SK-N-SH (cell line): Measurements from ENCODE around the gene SNX9. TPM values are rescaled to one million over a fixed set of nuclear protein-coding genes. Genes with fewer than 3 reads are reported as not detected.

ENCODE experiments used
- CTCF ChIA-PET: fragments of 300-600, 350-600 bp; formaldehyde crosslinking; extraction: SDS; loops from one replicate; lab custom pipeline; 2021; lab: Yijun Ruan, JAX
- POLR2A ChIA-PET: fragments of 350-600 bp; sonication (Branson Sonifier 250); formaldehyde crosslinking; extraction: SDS; loops from one replicate; lab custom pipeline; 2020; ENCODE audit warnings: antibody characterized with exemption, inconsistent platforms; lab: Yijun Ruan, JAX
- DNase-seq: peaks from one replicate; pipeline ENCODE4 v3.0.0; 2012
- H2AFZ ChIP-seq: fragments of 200-600 bp; sonication (generic); 2 replicates; pipeline ENCODE4 v1.8.1; 2016; ENCODE audit warnings: antibody characterized with exemption, mild to moderate bottlenecking, low read depth
- H3F3A ChIP-seq: fragments of 200-600 bp; sonication (generic); replicated peaks from 2 replicates; pipeline ENCODE3; 2016; ENCODE audit warnings: antibody characterized with exemption, mild to moderate bottlenecking; ENCODE audit not compliant: insufficient read depth
- H3K27ac ChIP-seq, 2 experiments: fragments of 200-500 bp in 1 of 2; fragments of 200-600 bp in 1 of 2; sonication (Bioruptor generic) in 1 of 2; sonication (generic), shearing (Covaris generic) in 1 of 2; 2 replicates each; pipeline versions ENCODE4 v1.5.1 to v1.6.1; 2014 to 2016; ENCODE audit warnings: low read depth in 2 of 2, inconsistent platforms in 1 of 2, low read length in 1 of 2, mild to moderate bottlenecking in 1 of 2, mixed read lengths in 1 of 2
- H3K27me3 ChIP-seq: fragments of 200-600 bp; sonication (generic), shearing (Covaris generic); 2 replicates; pipeline ENCODE4 v1.6.1; 2016; ENCODE audit warnings: mixed run types; ENCODE audit not compliant: insufficient read depth
- H3K36me3 ChIP-seq, 2 experiments: fragments of 200-500 bp in 1 of 2; fragments of 200-600 bp in 1 of 2; sonication (Bioruptor generic) in 1 of 2; sonication (generic) in 1 of 2; replicated peaks in 1 of 2; 2 replicates each; pipeline versions ENCODE3 to v1.5.1; 2014 to 2016; ENCODE audit warnings: low read length in 1 of 2, mild to moderate bottlenecking in 1 of 2; ENCODE audit not compliant: insufficient read depth in 2 of 2, control insufficient read depth in 1 of 2
- H3K4me1 ChIP-seq, 2 experiments: fragments of 200-500 bp in 1 of 2; fragments of 200-600 bp in 1 of 2; sonication (Bioruptor generic) in 1 of 2; sonication (generic), shearing (Covaris generic) in 1 of 2; 2 replicates each; pipeline versions ENCODE4 v1.5.1 to v1.6.1; 2014 to 2016; ENCODE audit warnings: low read depth in 1 of 2, low read length in 1 of 2, mixed run types in 1 of 2; ENCODE audit not compliant: insufficient read depth in 2 of 2, control insufficient read depth in 1 of 2
- H3K4me2 ChIP-seq: fragments of 200-600 bp; sonication (generic), shearing (Covaris generic); 2 replicates; pipeline ENCODE4 v1.6.1; 2017; ENCODE audit warnings: mixed run types
- H3K4me3 ChIP-seq, 2 experiments: fragments of 200-500 bp in 1 of 2; fragments of 200-600 bp in 1 of 2; sonication (Bioruptor generic) in 1 of 2; sonication (generic), shearing (Covaris generic) in 1 of 2; 2 replicates each; pipeline versions ENCODE4 v1.5.1 to v1.8.1; 2014 to 2016; ENCODE audit warnings: low read depth in 2 of 2, inconsistent platforms in 1 of 2, low read length in 1 of 2, mild to moderate bottlenecking in 1 of 2, mixed read lengths in 1 of 2, moderate library complexity in 1 of 2
- H3K79me2 ChIP-seq: fragments of 200-600 bp; sonication (generic); 2 replicates; pipeline ENCODE4 v1.8.1; 2017; ENCODE audit warnings: mild to moderate bottlenecking; ENCODE audit not compliant: insufficient read depth
- H3K9ac ChIP-seq: fragments of 200-600 bp; sonication (generic); 2 replicates; pipeline ENCODE4 v1.6.1; 2017; ENCODE audit warnings: mixed run types
- H3K9me2 ChIP-seq: fragments of 200-600 bp; sonication (generic); 2 replicates; pipeline ENCODE4 v1.6.1; 2017; ENCODE audit warnings: mixed run types
- H3K9me3 ChIP-seq: fragments of 200-600 bp; sonication (generic); 2 replicates; pipeline ENCODE4 v1.6.1; 2017; ENCODE audit warnings: mixed run types, mild to moderate bottlenecking, moderate library complexity
- H4K20me1 ChIP-seq: fragments of 200-600 bp; sonication (generic); 2 replicates; pipeline ENCODE4 v1.6.1; 2017; ENCODE audit warnings: mild to moderate bottlenecking, mixed run types; ENCODE audit not compliant: insufficient read depth
- ELF1 ChIP-seq: IDR thresholded peaks from 2 replicates; pipeline ENCODE4 v1.4.0; 2012
- EZH2phosphoT487 ChIP-seq: fragments of 200-600 bp; sonication (generic); IDR thresholded peaks from 2 replicates; pipeline ENCODE4 v1.6.1; 2017; ENCODE audit warnings: low read depth, mixed run types, mild to moderate bottlenecking, antibody characterized with exemption, moderate library complexity, borderline replicate concordance
- GABPA ChIP-seq: IDR thresholded peaks from 2 replicates; pipeline ENCODE4 v1.4.0; 2012; ENCODE audit warnings: low read depth, mild to moderate bottlenecking
- GATA2 ChIP-seq: sonication (generic); formaldehyde crosslinking; IDR thresholded peaks from 2 replicates; pipeline ENCODE4 v1.5.0; 2020; ENCODE audit warnings: mild to moderate bottlenecking, missing genetic modification reagents
- MEF2A ChIP-seq: IDR thresholded peaks from 2 replicates; pipeline ENCODE4 v1.4.0; 2012; ENCODE audit warnings: low read depth, borderline replicate concordance
- NFIC ChIP-seq: IDR thresholded peaks from 2 replicates; pipeline ENCODE4 v1.4.0; 2012; ENCODE audit warnings: borderline replicate concordance
- POLR2AphosphoS5 ChIP-seq: IDR thresholded peaks from 2 replicates; pipeline ENCODE4 v1.6.1; 2012; ENCODE audit warnings: low read depth, low read length
- RAD21 ChIP-seq: IDR thresholded peaks from 2 replicates; pipeline ENCODE4 v1.6.1; 2012; ENCODE audit warnings: mild to moderate bottlenecking, low read length
- SMC3 ChIP-seq: IDR thresholded peaks from 2 replicates; pipeline ENCODE4 v1.6.1; 2012; ENCODE audit warnings: low read depth, low read length, improper control_type of control experiment
- TCF12 ChIP-seq: IDR thresholded peaks from 2 replicates; pipeline ENCODE4 v1.4.0; 2012
- TEAD4 ChIP-seq: IDR thresholded peaks from 2 replicates; pipeline ENCODE4 v1.4.0; 2012; ENCODE audit warnings: mild to moderate bottlenecking, borderline replicate concordance; ENCODE audit not compliant: insufficient read depth
- WGBS: methylation state at CpG from one replicate; pipeline ENCODE4 v1.1.6; 2017; ENCODE audit warnings: low lambda C conversion rate; 5-methylcytosine and 5-hydroxymethylcytosine counted together
- polyA plus RNA-seq, 3 experiments: library from polyadenylated mRNA; depleted of rRNA; stranded (reverse); fragments of >200 nt; gene quantifications; 2 replicates each; pipeline ENCODE4 v1.2.3, GENCODE V29; 2012
- TF ChIP-seq, protein P1 (sequence below): fragments of 150-350 bp; IDR thresholded peaks from 2 replicates; pipeline ENCODE4 v1.6.1; 2017; ENCODE audit warnings: antibody characterized with exemption, low read length, low read depth, borderline replicate concordance
- TF ChIP-seq, protein P2 (sequence below): IDR thresholded peaks from 2 replicates; pipeline ENCODE4 v1.6.1; 2012; ENCODE audit warnings: mild to moderate bottlenecking, low read depth, low read length, moderate library complexity
- TF ChIP-seq, protein P3 (sequence below): IDR thresholded peaks from 2 replicates; pipeline ENCODE4 v1.4.0; 2012; ENCODE audit warnings: low read depth

SNX9 gene
- polyA plus RNA-seq, 1 of the 3 experiments (the other 2 are of a cell fraction), result 31.6 TPM

DNA sequence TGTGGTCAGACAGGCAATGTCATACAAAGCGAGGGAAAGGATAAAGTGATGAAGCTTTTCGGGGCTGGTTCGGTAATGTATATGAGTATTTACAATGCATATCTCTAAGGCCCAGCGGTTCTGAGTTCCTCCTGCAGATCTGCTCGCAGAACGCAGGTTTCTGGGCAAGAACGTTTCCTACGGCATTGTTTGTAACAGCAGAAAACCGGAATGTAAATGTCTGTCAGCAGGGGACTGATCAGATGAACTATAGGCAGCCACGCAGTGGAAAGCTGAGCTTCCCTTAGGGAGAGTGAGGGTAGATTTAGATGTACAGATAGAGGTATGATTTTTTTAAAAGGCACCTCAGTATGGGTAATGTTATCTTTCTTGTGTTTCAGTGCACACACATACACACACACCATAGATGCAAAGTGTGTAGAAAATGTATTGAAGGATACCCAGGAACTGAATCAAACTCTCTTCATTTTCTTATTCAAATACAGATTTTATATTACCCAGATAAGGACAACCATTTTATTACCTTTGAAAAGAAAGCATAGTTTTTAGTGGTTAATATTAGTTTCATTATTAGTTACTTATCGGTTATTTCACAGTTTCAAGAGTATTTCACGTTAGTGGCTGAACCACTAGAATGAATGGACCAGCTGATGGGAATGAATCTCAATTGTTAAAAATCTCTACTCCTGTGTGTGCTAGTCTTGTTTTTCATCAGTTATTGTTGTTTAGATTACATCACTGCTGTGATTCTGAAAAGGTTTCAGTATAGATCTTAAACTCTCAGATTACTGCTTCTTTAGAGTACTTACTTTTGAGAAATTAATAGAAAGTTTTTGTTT is 56.2 kb downstream of the SNX9 start:
- Histone ChIP-seq H2AFZ (no peak overlapping the region), H3K27ac (no peak overlapping the region), H3K36me3 (peaks cover 51 to 52% of the 10 kb centered on the region in 2 experiments), H3K9me2 (no peaks in the 10 kb centered on the region), H3K4me3 (no peak overlapping the region), H3K4me2 (no peak overlapping the region), H3K79me2 (peaks cover 6% of the 10 kb centered on the region; the same call in 1 of the 2 replicates), H4K20me1 (no peaks in the 10 kb centered on the region), H3F3A (no peaks in the 10 kb centered on the region), H3K9ac (no peak overlapping the region), H3K4me1 (no peaks in the 10 kb centered on the region), H3K27me3 (no peaks in the 10 kb centered on the region), H3K9me3 (no peaks in the 10 kb centered on the region)
- DNase-seq, result no peak
- ChIA-PET CTCF (interaction anchor here (0.9 to 1.5 kb wide), 2 partner anchors 122 to 193 kb away, joined by 3 to 6 read pairs; no protein-coding TSS in a partner anchor), POLR2A (no interaction called here)
- 98% methylated on average over 12 of the region's 12 CpGs for WGBS
- TF ChIP-seq, protein P1, sequence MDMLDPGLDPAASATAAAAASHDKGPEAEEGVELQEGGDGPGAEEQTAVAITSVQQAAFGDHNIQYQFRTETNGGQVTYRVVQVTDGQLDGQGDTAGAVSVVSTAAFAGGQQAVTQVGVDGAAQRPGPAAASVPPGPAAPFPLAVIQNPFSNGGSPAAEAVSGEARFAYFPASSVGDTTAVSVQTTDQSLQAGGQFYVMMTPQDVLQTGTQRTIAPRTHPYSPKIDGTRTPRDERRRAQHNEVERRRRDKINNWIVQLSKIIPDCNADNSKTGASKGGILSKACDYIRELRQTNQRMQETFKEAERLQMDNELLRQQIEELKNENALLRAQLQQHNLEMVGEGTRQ, result no peak
- no peak for TF ChIP-seq MEF2A
- TF ChIP-seq RAD21, result no peak
- TF ChIP-seq TEAD4, result no peak
- TF ChIP-seq, protein P2, sequence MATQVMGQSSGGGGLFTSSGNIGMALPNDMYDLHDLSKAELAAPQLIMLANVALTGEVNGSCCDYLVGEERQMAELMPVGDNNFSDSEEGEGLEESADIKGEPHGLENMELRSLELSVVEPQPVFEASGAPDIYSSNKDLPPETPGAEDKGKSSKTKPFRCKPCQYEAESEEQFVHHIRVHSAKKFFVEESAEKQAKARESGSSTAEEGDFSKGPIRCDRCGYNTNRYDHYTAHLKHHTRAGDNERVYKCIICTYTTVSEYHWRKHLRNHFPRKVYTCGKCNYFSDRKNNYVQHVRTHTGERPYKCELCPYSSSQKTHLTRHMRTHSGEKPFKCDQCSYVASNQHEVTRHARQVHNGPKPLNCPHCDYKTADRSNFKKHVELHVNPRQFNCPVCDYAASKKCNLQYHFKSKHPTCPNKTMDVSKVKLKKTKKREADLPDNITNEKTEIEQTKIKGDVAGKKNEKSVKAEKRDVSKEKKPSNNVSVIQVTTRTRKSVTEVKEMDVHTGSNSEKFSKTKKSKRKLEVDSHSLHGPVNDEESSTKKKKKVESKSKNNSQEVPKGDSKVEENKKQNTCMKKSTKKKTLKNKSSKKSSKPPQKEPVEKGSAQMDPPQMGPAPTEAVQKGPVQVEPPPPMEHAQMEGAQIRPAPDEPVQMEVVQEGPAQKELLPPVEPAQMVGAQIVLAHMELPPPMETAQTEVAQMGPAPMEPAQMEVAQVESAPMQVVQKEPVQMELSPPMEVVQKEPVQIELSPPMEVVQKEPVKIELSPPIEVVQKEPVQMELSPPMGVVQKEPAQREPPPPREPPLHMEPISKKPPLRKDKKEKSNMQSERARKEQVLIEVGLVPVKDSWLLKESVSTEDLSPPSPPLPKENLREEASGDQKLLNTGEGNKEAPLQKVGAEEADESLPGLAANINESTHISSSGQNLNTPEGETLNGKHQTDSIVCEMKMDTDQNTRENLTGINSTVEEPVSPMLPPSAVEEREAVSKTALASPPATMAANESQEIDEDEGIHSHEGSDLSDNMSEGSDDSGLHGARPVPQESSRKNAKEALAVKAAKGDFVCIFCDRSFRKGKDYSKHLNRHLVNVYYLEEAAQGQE, result no peak
- TF ChIP-seq TCF12, result no peak
- no peak for TF ChIP-seq ELF1
- TF ChIP-seq GABPA, result no peak
- TF ChIP-seq, protein P3, sequence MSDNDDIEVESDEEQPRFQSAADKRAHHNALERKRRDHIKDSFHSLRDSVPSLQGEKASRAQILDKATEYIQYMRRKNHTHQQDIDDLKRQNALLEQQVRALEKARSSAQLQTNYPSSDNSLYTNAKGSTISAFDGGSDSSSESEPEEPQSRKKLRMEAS, result no peak

DNA sequence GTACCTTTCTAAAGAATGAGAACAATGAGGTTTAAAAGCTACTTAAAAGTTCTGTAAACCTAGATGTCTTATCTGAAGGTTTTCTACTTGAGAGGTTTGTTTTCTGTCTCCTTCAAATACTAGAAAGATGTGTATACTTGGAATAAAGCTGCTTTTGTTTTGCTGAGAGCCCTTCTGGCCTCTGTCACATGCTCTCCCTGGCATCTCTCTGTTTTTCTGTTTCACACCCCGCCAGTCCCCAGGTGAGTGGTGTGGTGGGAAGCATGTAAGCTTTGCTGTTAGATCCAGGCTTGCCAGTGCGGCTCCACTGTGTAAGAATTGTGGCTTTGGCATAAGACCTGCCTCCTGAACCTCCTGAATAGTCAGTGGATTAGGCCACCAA is 56.8 kb downstream of the SNX9 start:
- no peaks in the 10 kb centered on the region for H4K20me1 ChIP-seq
- no peaks in the 10 kb centered on the region for H3K4me1 ChIP-seq
- DNase-seq, result no peak
- H3K4me3 ChIP-seq, result no peak overlapping the region
- no peak overlapping the region for H3K4me2 ChIP-seq
- H3F3A ChIP-seq, result no peaks in the 10 kb centered on the region
- H2AFZ ChIP-seq, result no peak overlapping the region
- H3K9me3 ChIP-seq, result no peaks in the 10 kb centered on the region
- no peak overlapping the region for H3K9ac ChIP-seq
- H3K27ac ChIP-seq, result no peak overlapping the region; a peak in 1 of 4 replicates
- H3K36me3 ChIP-seq, result peaks cover 49 to 50% of the 10 kb centered on the region in 2 experiments
- ChIA-PET POLR2A (no interaction called here), CTCF (interaction anchor here (0.9 to 1.5 kb wide), 3 partner anchors 38 to 192 kb away, joined by 3 to 6 read pairs (median 3); no protein-coding TSS in a partner anchor)
- H3K27me3 ChIP-seq, result no peaks in the 10 kb centered on the region
- peaks cover 6% of the 10 kb centered on the region; the same call in 1 of the 2 replicates for H3K79me2 ChIP-seq
- WGBS, result 100% methylated on average over 2 of the region's 2 CpGs
- H3K9me2 ChIP-seq, result no peaks in the 10 kb centered on the region
- no peak for TF ChIP-seq TEAD4
- TF ChIP-seq, protein P2, result no peak
- no peak for TF ChIP-seq NFIC
- no peak for TF ChIP-seq POLR2AphosphoS5
- TF ChIP-seq SMC3, result no peak
- TF ChIP-seq GATA2 (CRISPR knock-in tag), result no peak
- no peak for TF ChIP-seq TCF12
- TF ChIP-seq, protein P1, result no peak
- no peak for TF ChIP-seq EZH2phosphoT487
